ENCODE measurements around the gene TMPO.

TMPO gene

DNA sequence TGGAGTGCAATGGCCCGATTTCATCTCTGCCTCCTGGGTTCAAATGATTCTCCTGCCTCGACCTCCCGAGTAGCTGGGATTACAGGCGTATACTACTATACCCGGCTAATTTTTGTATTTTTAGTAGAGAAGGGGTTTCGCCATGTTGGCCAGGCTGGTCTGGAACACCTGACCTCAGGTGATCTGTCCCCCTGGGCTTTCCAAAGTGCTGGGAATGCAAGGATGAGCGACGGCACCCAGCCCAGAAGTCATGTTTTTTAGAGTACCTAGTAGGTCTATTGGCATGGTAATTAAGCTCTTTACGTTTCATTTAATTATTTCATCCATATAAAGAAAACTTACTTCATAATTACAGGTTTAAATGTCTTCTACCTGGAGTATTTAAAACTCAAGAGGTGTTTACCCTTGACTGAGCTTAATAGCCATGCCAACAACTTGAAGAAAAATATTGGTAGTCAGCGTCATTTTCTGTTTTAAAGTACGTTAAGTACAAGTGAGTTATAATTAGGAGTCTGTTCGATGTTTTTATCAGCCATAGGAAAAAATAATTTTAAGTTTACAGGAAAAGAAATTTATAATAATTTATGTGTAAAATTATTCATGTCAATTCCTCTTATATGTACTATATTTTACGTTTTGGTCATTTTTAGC is 4.0 kb downstream of the TMPO start:
- Histone ChIP-seq H3K36me3 (ENCODE audit: control insufficient read depth, insufficient read depth, low read length) (no peaks in the 10 kb centered on the region), H3K4me1 (no peaks in the 10 kb centered on the region), H3K9me3 (ENCODE audit: control insufficient read depth, low read length) (no peaks in the 10 kb centered on the region), H3K4me3 (ENCODE audit: low read depth, low read length) (no peak overlapping the region), H3K27ac (no peak overlapping the region), H2AFZ (no peak overlapping the region), H3K9ac (no peak overlapping the region), H3K79me2 (peaks cover 22% of the 10 kb centered on the region), H3K4me2 (ENCODE audit: low read length) (no peak overlapping the region), H3K27me3 (ENCODE audit: control insufficient read depth, insufficient read depth, low read length) (no peaks in the 10 kb centered on the region)
- TF ChIP-seq, protein P1, sequence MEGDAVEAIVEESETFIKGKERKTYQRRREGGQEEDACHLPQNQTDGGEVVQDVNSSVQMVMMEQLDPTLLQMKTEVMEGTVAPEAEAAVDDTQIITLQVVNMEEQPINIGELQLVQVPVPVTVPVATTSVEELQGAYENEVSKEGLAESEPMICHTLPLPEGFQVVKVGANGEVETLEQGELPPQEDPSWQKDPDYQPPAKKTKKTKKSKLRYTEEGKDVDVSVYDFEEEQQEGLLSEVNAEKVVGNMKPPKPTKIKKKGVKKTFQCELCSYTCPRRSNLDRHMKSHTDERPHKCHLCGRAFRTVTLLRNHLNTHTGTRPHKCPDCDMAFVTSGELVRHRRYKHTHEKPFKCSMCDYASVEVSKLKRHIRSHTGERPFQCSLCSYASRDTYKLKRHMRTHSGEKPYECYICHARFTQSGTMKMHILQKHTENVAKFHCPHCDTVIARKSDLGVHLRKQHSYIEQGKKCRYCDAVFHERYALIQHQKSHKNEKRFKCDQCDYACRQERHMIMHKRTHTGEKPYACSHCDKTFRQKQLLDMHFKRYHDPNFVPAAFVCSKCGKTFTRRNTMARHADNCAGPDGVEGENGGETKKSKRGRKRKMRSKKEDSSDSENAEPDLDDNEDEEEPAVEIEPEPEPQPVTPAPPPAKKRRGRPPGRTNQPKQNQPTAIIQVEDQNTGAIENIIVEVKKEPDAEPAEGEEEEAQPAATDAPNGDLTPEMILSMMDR (IDR thresholded peaks at IDR 0.05) = no peak

DNA sequence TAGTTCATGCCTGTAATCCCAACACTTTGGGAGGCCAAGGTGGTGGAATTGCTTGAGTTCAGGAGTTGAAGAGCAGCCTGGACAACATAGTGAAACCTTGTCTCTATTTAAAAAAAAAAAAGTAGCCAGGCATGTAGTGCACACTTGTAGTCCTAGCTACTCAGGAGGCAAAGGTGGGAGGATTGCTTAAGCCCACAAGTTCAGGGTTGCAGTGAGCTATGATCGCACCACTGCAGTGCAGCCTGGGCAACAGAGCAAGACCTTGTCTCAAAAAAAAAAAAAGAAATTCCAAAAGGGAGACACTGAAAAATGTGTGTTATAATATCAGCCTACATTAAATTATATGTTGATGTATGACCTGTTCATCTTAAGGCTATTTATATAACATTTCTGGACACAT is 14.7 kb downstream of the TMPO start:
- Histone ChIP-seq H3K4me2 (ENCODE audit: low read length) (no peak overlapping the region), H3K4me3 (ENCODE audit: low read depth, low read length) (no peak overlapping the region), H3K79me2 (peaks cover 4% of the 10 kb centered on the region), H3K27ac (no peak overlapping the region), H3K9ac (no peak overlapping the region), H3K4me1 (peaks cover 9% of the 10 kb centered on the region), H3K36me3 (ENCODE audit: control insufficient read depth, insufficient read depth, low read length) (no peaks in the 10 kb centered on the region), H3K9me3 (ENCODE audit: control insufficient read depth, low read length) (no peaks in the 10 kb centered on the region), H3K27me3 (ENCODE audit: control insufficient read depth, insufficient read depth, low read length) (no peaks in the 10 kb centered on the region), H2AFZ (no peak overlapping the region)
- TF ChIP-seq, protein P1 (IDR thresholded peaks at IDR 0.05) = no peak

DNA sequence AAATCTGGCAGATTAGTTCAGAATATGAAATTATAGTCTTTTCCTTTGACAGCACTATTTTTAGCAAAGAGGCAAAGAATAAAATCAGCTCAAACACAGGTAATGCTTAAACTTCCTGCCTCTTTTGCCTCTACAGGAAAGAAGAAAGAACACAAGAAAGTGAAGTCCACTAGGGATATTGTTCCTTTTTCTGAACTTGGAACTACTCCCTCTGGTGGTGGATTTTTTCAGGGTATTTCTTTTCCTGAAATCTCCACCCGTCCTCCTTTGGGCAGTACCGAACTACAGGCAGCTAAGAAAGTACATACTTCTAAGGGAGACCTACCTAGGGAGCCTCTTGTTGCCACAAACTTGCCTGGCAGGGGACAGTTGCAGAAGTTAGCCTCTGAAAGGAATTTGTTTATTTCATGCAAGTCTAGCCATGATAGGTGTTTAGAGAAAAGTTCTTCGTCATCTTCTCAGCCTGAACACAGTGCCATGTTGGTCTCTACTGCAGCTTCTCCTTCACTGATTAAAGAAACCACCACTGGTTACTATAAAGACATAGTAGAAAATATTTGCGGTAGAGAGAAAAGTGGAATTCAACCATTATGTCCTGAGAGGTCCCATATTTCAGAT is 17.4 kb downstream of the TMPO start:
- Histone ChIP-seq H3K79me2 (no peaks in the 10 kb centered on the region), H3K27ac (no peak overlapping the region), H3K27me3 (ENCODE audit: control insufficient read depth, insufficient read depth, low read length) (no peaks in the 10 kb centered on the region), H3K4me1 (peaks cover 9% of the 10 kb centered on the region), H3K9ac (no peak overlapping the region), H3K9me3 (ENCODE audit: control insufficient read depth, low read length) (no peaks in the 10 kb centered on the region), H3K36me3 (ENCODE audit: control insufficient read depth, insufficient read depth, low read length) (no peaks in the 10 kb centered on the region), H3K4me3 (ENCODE audit: low read depth, low read length) (no peak overlapping the region), H2AFZ (no peak overlapping the region), H3K4me2 (ENCODE audit: low read length) (no peak overlapping the region)
- TF ChIP-seq, protein P1 (IDR thresholded peaks at IDR 0.05) = peak; percentile 63

DNA sequence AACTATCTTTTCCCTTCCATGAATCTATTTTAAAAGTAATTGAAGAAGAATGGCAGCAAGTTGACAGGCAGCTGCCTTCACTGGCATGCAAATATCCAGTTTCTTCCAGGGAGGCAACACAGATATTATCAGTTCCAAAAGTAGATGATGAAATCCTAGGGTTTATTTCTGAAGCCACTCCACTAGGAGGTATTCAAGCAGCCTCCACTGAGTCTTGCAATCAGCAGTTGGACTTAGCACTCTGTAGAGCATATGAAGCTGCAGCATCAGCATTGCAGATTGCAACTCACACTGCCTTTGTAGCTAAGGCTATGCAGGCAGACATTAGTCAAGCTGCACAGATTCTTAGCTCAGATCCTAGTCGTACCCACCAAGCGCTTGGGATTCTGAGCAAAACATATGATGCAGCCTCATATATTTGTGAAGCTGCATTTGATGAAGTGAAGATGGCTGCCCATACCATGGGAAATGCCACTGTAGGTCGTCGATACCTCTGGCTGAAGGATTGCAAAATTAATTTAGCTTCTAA is 18.4 kb downstream of the TMPO start:
- Histone ChIP-seq H3K27me3 (ENCODE audit: control insufficient read depth, insufficient read depth, low read length) (no peaks in the 10 kb centered on the region), H3K9ac (no peak overlapping the region), H3K79me2 (no peaks in the 10 kb centered on the region), H2AFZ (no peak overlapping the region), H3K9me3 (ENCODE audit: control insufficient read depth, low read length) (no peaks in the 10 kb centered on the region), H3K27ac (peak overlapping the region; percentile 1), H3K4me1 (peaks cover 9% of the 10 kb centered on the region), H3K36me3 (ENCODE audit: control insufficient read depth, insufficient read depth, low read length) (no peaks in the 10 kb centered on the region), H3K4me2 (ENCODE audit: low read length) (no peak overlapping the region), H3K4me3 (ENCODE audit: low read depth, low read length) (no peak overlapping the region)
- TF ChIP-seq, protein P1 (IDR thresholded peaks at IDR 0.05) = no peak
